ENCODE results near the gene VGLL3. TPM values are rescaled to one million over a fixed set of nuclear protein-coding genes. Genes with fewer than 3 reads are reported as not detected.

The VGLL3 gene, protein sequence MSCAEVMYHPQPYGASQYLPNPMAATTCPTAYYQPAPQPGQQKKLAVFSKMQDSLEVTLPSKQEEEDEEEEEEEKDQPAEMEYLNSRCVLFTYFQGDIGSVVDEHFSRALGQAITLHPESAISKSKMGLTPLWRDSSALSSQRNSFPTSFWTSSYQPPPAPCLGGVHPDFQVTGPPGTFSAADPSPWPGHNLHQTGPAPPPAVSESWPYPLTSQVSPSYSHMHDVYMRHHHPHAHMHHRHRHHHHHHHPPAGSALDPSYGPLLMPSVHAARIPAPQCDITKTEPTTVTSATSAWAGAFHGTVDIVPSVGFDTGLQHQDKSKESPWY
- polyA plus RNA-seq (0.06 and 0.16 TPM in 2 replicates), polyA minus RNA-seq (under 0.01 and 0.12 TPM in 2 replicates)

DNA sequence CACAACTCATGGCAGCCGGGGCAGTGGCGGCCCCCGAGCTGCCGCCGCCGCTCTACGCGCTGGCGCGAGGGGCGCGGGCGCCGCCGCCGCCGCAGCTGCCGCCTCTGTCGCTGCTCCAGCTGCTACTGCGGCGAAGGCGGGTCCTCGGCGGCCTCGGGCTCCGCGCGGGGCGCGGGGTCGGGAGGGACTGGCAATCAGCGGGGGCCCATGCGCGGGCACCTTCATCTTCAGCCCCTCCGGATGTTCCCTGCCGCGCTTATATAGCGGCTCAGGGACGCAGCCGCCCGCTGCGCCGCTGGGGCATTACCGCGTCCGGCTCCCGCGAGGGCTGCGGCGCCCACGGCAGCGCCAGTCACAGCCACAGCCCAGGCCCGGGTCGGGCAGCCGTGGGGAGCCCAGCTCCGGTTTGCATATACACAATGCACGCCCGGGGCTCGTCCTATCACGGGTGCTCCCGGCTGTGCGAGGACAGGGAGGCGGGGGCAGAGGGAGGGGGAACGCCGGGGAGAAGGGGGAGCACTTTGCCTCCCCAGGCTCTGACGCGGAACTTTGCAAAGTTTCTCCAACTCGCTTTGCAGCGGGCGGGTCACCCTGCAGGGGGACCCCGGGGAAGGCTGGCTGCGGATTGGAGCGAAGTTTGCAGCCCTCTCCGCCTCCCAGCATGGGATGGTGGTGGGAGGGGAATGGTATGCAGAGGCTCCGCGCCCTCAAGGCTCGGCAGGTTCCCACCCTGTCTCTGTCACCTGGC lies at the start of gene VGLL3:
Gene VGLL3, minus strand, starts transcription at position 416 of the 748 bp plus-strand sequence. Its CDS starts 406 bp downstream, at position 10.
- Histone ChIP-seq H3K9me3 (ENCODE audit: low read length) (no peaks in the 10 kb centered on the region), H2AFZ (ENCODE audit: low read depth, low read length) (no peak within 1 kb of the TSS), H3K9me2 (ENCODE audit: insufficient read depth, low read length) (no peaks in the 10 kb centered on the region), H3F3A (ENCODE audit: insufficient read depth, low read length, poor library complexity, severe bottlenecking) (no peaks in the 10 kb centered on the region), H3K27me3 (ENCODE audit: insufficient read depth, low read depth, low read length) (peaks cover 21% of the 10 kb centered on the region), H3K4me2 (ENCODE audit: low read length) (peak within 1 kb of the TSS; percentile 63), H3K27ac (ENCODE audit: low read length) (no peak within 1 kb of the TSS), H3K4me3 (ENCODE audit: low read length) (peak within 1 kb of the TSS; percentile 83), H3K36me3 (ENCODE audit: insufficient read depth, low read length) (no peaks in the 10 kb centered on the region), H4K20me1 (ENCODE audit: insufficient read depth) (no peaks in the 10 kb centered on the region), H3K79me2 (replicated peaks; ENCODE audit: insufficient read depth, low read length) (no peaks in the 10 kb centered on the region), H3K9ac (ENCODE audit: low read length) (peak within 1 kb of the TSS; percentile 57)
- TF ChIP-seq, protein P1, sequence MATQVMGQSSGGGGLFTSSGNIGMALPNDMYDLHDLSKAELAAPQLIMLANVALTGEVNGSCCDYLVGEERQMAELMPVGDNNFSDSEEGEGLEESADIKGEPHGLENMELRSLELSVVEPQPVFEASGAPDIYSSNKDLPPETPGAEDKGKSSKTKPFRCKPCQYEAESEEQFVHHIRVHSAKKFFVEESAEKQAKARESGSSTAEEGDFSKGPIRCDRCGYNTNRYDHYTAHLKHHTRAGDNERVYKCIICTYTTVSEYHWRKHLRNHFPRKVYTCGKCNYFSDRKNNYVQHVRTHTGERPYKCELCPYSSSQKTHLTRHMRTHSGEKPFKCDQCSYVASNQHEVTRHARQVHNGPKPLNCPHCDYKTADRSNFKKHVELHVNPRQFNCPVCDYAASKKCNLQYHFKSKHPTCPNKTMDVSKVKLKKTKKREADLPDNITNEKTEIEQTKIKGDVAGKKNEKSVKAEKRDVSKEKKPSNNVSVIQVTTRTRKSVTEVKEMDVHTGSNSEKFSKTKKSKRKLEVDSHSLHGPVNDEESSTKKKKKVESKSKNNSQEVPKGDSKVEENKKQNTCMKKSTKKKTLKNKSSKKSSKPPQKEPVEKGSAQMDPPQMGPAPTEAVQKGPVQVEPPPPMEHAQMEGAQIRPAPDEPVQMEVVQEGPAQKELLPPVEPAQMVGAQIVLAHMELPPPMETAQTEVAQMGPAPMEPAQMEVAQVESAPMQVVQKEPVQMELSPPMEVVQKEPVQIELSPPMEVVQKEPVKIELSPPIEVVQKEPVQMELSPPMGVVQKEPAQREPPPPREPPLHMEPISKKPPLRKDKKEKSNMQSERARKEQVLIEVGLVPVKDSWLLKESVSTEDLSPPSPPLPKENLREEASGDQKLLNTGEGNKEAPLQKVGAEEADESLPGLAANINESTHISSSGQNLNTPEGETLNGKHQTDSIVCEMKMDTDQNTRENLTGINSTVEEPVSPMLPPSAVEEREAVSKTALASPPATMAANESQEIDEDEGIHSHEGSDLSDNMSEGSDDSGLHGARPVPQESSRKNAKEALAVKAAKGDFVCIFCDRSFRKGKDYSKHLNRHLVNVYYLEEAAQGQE (IDR thresholded peaks at IDR 0.05; ENCODE audit: borderline replicate concordance), result no peak
- TF ChIP-seq RAD21 (conservative IDR thresholded peaks at IDR 0.05) (no peak), EZH2 (IDR thresholded peaks at IDR 0.05; ENCODE audit: borderline replicate concordance, insufficient read depth, low read length, poor library complexity, severe bottlenecking) (no peak), TAF1 (IDR thresholded peaks at IDR 0.05; ENCODE audit: low read depth) (no peak), SMC3 (conservative IDR thresholded peaks at IDR 0.05; ENCODE audit: poor library complexity) (peak; percentile 42), POLR2AphosphoS5 (IDR thresholded peaks at IDR 0.05) (no peak), EP300 (conservative IDR thresholded peaks at IDR 0.05; ENCODE audit: poor library complexity, severe bottlenecking) (no peak), MXI1 (conservative IDR thresholded peaks at IDR 0.05; ENCODE audit: poor library complexity, severe bottlenecking) (peak; percentile 46)
- TF ChIP-seq, protein P2, sequence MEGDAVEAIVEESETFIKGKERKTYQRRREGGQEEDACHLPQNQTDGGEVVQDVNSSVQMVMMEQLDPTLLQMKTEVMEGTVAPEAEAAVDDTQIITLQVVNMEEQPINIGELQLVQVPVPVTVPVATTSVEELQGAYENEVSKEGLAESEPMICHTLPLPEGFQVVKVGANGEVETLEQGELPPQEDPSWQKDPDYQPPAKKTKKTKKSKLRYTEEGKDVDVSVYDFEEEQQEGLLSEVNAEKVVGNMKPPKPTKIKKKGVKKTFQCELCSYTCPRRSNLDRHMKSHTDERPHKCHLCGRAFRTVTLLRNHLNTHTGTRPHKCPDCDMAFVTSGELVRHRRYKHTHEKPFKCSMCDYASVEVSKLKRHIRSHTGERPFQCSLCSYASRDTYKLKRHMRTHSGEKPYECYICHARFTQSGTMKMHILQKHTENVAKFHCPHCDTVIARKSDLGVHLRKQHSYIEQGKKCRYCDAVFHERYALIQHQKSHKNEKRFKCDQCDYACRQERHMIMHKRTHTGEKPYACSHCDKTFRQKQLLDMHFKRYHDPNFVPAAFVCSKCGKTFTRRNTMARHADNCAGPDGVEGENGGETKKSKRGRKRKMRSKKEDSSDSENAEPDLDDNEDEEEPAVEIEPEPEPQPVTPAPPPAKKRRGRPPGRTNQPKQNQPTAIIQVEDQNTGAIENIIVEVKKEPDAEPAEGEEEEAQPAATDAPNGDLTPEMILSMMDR (IDR thresholded peaks at IDR 0.05; ENCODE audit: poor library complexity, severe bottlenecking), result peak; percentile 6

DNA sequence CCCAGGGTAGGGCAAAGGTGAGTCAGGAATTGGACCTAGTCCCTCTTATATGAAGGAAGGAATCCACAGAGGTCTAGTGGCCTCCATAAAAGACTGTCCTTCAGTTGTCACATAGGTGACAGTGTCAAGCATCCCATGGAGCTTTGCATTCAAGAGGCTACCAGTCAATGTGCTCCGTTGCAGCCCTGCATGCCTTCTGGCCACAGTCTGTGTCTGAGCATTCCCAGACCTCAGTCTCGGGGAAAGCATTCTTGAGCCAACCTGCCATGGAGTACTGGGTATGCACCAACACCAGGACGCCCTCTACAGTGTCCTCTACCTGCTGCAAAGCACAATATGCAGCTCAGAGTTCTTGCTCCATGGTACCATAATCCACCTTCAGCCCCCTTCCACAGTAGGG lies 46.7 kb upstream of the VGLL3 start:
- Histone ChIP-seq H3K27me3 (ENCODE audit: insufficient read depth, low read depth, low read length) (no peaks in the 10 kb centered on the region), H3F3A (ENCODE audit: insufficient read depth, low read length, poor library complexity, severe bottlenecking) (no peaks in the 10 kb centered on the region), H3K9ac (ENCODE audit: low read length) (no peak overlapping the region), H3K4me2 (ENCODE audit: low read length) (no peak overlapping the region), H3K9me3 (ENCODE audit: low read length) (no peaks in the 10 kb centered on the region), H4K20me1 (ENCODE audit: insufficient read depth) (no peaks in the 10 kb centered on the region), H3K79me2 (replicated peaks; ENCODE audit: insufficient read depth, low read length) (no peaks in the 10 kb centered on the region), H3K9me2 (ENCODE audit: insufficient read depth, low read length) (no peaks in the 10 kb centered on the region), H3K27ac (ENCODE audit: low read length) (no peak overlapping the region), H3K4me3 (ENCODE audit: low read length) (no peak overlapping the region), H3K36me3 (ENCODE audit: insufficient read depth, low read length) (no peaks in the 10 kb centered on the region), H2AFZ (ENCODE audit: low read depth, low read length) (no peak overlapping the region)
- no peak for TF ChIP-seq POLR2AphosphoS5 (IDR thresholded peaks at IDR 0.05)
- TF ChIP-seq, protein P1 (IDR thresholded peaks at IDR 0.05; ENCODE audit: borderline replicate concordance), result no peak
- TF ChIP-seq EZH2 (IDR thresholded peaks at IDR 0.05; ENCODE audit: borderline replicate concordance, insufficient read depth, low read length, poor library complexity, severe bottlenecking), result no peak
- no peak for TF ChIP-seq RAD21 (conservative IDR thresholded peaks at IDR 0.05)
- TF ChIP-seq MXI1 (conservative IDR thresholded peaks at IDR 0.05; ENCODE audit: poor library complexity, severe bottlenecking), result no peak
- TF ChIP-seq, protein P2 (IDR thresholded peaks at IDR 0.05; ENCODE audit: poor library complexity, severe bottlenecking), result no peak
- TF ChIP-seq SMC3 (conservative IDR thresholded peaks at IDR 0.05; ENCODE audit: poor library complexity), result no peak
- TF ChIP-seq EP300 (conservative IDR thresholded peaks at IDR 0.05; ENCODE audit: poor library complexity, severe bottlenecking), result no peak
- TF ChIP-seq TAF1 (IDR thresholded peaks at IDR 0.05; ENCODE audit: low read depth), result no peak
